Measurements from ENCODE around the gene HMX3. TPM values are rescaled to one million over a fixed set of nuclear protein-coding genes. Genes with fewer than 3 reads are reported as not detected.
A peak's percentile ranks its signal among the peaks of the same experiment; 100 is the strongest.

The HMX3 gene
- total RNA-seq, 1 experiment from 2014 or later, result not detected

- H3K79me2 ChIP-seq (ENCODE audit: insufficient read depth, low read length), result peaks cover 24% of the 10 kb centered on the region; the same call in 1 of the 2 replicates
- no peak overlapping the region for H3K27ac ChIP-seq (ENCODE audit: insufficient read length, low read depth, low read length)
- WGBS (ENCODE audit: extremely low coverage, insufficient read length, low lambda C conversion rate), result no CpG with 5 or more reads among the region's 1 CpG
These were observed 22.9 kb downstream of the HMX3 start for GRCh38 chr10:123158682-123159081.

More at GRCh38 chr10:123158682-123159081, 22.9 kb downstream of the HMX3 start:
- no peak overlapping the region for H4K5ac ChIP-seq (ENCODE audit: insufficient read length, low read depth, low read length)
- H3K27me3 ChIP-seq (ENCODE audit: insufficient read depth, low read length), result no peaks in the 10 kb centered on the region
- H3K14ac ChIP-seq (ENCODE audit: insufficient read depth, low read length), result no peak overlapping the region
- H2BK120ac ChIP-seq (ENCODE audit: low read depth, low read length, poor library complexity, severe bottlenecking), result no peak overlapping the region
- Mint-ChIP-seq H3K27me3 (ENCODE audit: low read depth) (peaks cover 2% of the 10 kb centered on the region), H3K27ac (no peak overlapping the region), H3K9me3 (no peaks in the 10 kb centered on the region), H3K4me3 (peak overlapping the region in 1 of 2 experiments; percentile 66; a peak in 2 of 5 replicates), H3K4me1 (peaks cover 29 to 33% of the 10 kb centered on the region in 2 experiments), H3K36me3 (ENCODE audit: insufficient read depth in 1 of 3, low read depth in 3 of 3) (peaks cover 54 to 84% (median 81%) of the 10 kb centered on the region in 3 experiments)
- no peak overlapping the region for H2BK5ac ChIP-seq (ENCODE audit: insufficient read length, low read length)
- peaks cover 6% of the 10 kb centered on the region for H3K23me2 ChIP-seq (ENCODE audit: insufficient read length, low read depth, low read length, poor library complexity, severe bottlenecking)
- no peak overlapping the region for H4K91ac ChIP-seq (ENCODE audit: insufficient read length, low read depth, low read length)
- no peak overlapping the region for H3K4ac ChIP-seq (ENCODE audit: low read depth, low read length)
- H4K8ac ChIP-seq (replicated peaks; ENCODE audit: insufficient read length, low read depth, low read length), result no peak overlapping the region
- H3K9me3 ChIP-seq (ENCODE audit: control insufficient read depth, low read depth, low read length), result no peaks in the 10 kb centered on the region
- no peaks in the 10 kb centered on the region for H3K4me1 ChIP-seq (ENCODE audit: insufficient read depth, low read length)
- H3K18ac ChIP-seq (ENCODE audit: insufficient read length, low read depth, low read length), result no peak overlapping the region
- H3K56ac ChIP-seq (ENCODE audit: insufficient read length, low read depth, low read length), result no peak overlapping the region
- no peak overlapping the region for H3K9ac ChIP-seq (ENCODE audit: extremely low read depth, insufficient read length, low read length)
- H2BK20ac ChIP-seq (ENCODE audit: low read depth, low read length, poor library complexity, severe bottlenecking), result no peak overlapping the region
- H4K20me1 ChIP-seq (ENCODE audit: control insufficient read depth, insufficient read depth, insufficient read length), result no peaks in the 10 kb centered on the region
- no peak for DNase-seq
- H3K23ac ChIP-seq (ENCODE audit: insufficient read length, low read depth, low read length), result no peak overlapping the region
- H2BK15ac ChIP-seq (ENCODE audit: low read depth, low read length), result no peak overlapping the region
- no peak overlapping the region for H3K4me2 ChIP-seq (ENCODE audit: insufficient read depth, insufficient read length, low read length)
- no peak overlapping the region for H2BK12ac ChIP-seq (ENCODE audit: insufficient read length, low read depth, low read length)
- no peak overlapping the region for H2AFZ ChIP-seq (ENCODE audit: low read length)
- no peak overlapping the region for H2AK5ac ChIP-seq (ENCODE audit: insufficient read length, low read length)
- no peak for TF ChIP-seq CTCF (conservative IDR thresholded peaks at IDR 0.05)
- H3K79me1 ChIP-seq (ENCODE audit: insufficient read depth, low read depth, low read length, poor library complexity, severe bottlenecking), result peaks cover 4% of the 10 kb centered on the region
- no peak overlapping the region for H3T11ph ChIP-seq (ENCODE audit: low read length)
